ENCODE data around the gene RUBCNL. TPM values are rescaled to one million over a fixed set of nuclear protein-coding genes. Genes with fewer than 3 reads are reported as not detected.

RUBCNL gene
- polyA plus RNA-seq, 1 donor (not counting 4 experiments of a cell fraction or from before 2014, with no cell fraction given) = 0.12 TPM

DNA sequence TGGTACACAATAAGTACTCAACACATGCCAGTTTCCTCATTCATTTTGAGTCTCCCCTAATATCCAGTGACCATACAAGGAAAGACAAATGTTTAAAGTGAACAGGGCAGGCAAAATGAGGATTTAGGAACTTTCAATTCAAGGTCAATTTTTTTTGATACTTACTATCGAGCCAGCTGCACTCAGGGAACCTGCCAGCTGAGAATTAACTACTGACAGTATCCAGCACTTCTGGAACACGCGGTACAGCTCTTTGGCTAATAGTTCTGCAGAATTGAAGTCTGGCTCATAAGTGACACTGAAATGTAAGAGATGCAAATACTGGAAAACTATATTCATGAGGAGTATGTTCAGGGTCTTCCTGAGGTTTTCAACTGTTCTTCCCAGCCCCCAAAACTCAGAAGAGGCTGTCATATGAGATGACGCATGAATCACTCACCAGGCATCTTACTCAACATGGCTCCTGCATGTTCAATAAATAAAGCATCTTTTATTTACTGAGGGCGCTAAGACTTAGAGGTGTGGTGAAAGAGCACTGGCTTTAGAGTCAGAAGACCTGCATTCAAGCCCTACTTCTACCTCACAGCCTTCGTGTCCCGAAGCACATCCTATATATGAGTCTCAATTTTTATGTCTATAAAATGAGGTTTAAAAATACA is 25.6 kb downstream of the RUBCNL start:
- H3K27me3 ChIP-seq (ENCODE audit: control insufficient read depth, extremely low read depth, insufficient read depth, low read length) = peaks cover 4% of the 10 kb centered on the region
- TF ChIP-seq, protein P1, sequence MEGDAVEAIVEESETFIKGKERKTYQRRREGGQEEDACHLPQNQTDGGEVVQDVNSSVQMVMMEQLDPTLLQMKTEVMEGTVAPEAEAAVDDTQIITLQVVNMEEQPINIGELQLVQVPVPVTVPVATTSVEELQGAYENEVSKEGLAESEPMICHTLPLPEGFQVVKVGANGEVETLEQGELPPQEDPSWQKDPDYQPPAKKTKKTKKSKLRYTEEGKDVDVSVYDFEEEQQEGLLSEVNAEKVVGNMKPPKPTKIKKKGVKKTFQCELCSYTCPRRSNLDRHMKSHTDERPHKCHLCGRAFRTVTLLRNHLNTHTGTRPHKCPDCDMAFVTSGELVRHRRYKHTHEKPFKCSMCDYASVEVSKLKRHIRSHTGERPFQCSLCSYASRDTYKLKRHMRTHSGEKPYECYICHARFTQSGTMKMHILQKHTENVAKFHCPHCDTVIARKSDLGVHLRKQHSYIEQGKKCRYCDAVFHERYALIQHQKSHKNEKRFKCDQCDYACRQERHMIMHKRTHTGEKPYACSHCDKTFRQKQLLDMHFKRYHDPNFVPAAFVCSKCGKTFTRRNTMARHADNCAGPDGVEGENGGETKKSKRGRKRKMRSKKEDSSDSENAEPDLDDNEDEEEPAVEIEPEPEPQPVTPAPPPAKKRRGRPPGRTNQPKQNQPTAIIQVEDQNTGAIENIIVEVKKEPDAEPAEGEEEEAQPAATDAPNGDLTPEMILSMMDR (optimal IDR thresholded peaks at IDR 0.05 in 1 of 3, IDR thresholded peaks at IDR 0.05 in 1 of 3, conservative IDR thresholded peaks at IDR 0.05 in 1 of 3; ENCODE audit: extremely low read depth in 1 of 3, insufficient read depth in 2 of 3, low read length in 3 of 3) = no peak
- no peak for TF ChIP-seq EZH2 (IDR thresholded peaks at IDR 0.05; ENCODE audit: low read length)
- H3K79me2 ChIP-seq (ENCODE audit: control insufficient read depth, insufficient read depth, low read length) = no peaks in the 10 kb centered on the region
- H3K4me3 ChIP-seq (ENCODE audit: control insufficient read depth in 2 of 3, extremely low read depth in 1 of 3, insufficient read depth in 2 of 3, low read depth in 1 of 3, low read length in 3 of 3) = no peak overlapping the region
- DNase-seq (ENCODE audit: low read depth, low spot score) = no peak
- H3K9ac ChIP-seq (ENCODE audit: control insufficient read depth, extremely low read depth, insufficient read depth, low read length) = no peak overlapping the region
- no peak overlapping the region for H3K4me2 ChIP-seq (ENCODE audit: control insufficient read depth, extremely low read depth, insufficient read depth, low read depth, low read length)
- no peak overlapping the region for H3K27ac ChIP-seq (ENCODE audit: control insufficient read depth, insufficient read depth, low read length)
- no peaks in the 10 kb centered on the region for H3K9me3 ChIP-seq (ENCODE audit: control insufficient read depth, low read depth, low read length)
- H2AFZ ChIP-seq (ENCODE audit: control insufficient read depth, low read length) = no peak overlapping the region
- dilution Hi-C loops (cut with MboI; ENCODE audit: extremely low pct_ligation_motif_present, low sequenced_read_pairs) = no loop called here
- H3K9me1 ChIP-seq (ENCODE audit: control insufficient read depth, extremely low read depth, insufficient read depth, low read length) = no peaks in the 10 kb centered on the region
- no peaks in the 10 kb centered on the region for H4K20me1 ChIP-seq (ENCODE audit: control insufficient read depth, extremely low read depth, insufficient read depth, low read length)
- no peaks in the 10 kb centered on the region for H3K4me1 ChIP-seq (ENCODE audit: control insufficient read depth, extremely low read depth, insufficient read depth, low read length)
- no peaks in the 10 kb centered on the region for H3K36me3 ChIP-seq (ENCODE audit: control insufficient read depth in 2 of 2, extremely low read depth in 1 of 2, insufficient read depth in 2 of 2, low read length in 2 of 2)
- no peak for FAIRE-seq

DNA sequence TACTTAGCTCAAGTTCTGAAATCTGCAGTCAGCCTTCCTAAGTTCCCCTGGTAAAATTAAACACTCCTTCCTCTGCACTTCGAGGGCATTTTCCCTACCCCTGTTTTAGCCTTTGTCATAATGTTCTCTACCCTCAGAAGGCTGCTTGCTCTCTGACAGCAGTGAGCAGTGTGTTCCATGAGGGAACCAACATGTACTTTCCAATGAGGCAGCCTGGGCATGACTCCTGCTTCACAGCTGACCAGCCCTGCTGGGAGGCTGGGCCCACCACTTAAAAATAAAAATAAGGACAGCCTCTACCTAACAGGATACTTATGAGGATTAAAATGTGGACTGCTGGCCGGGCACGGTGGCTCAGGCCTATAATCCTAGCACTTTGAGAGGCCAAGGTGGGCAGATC is 26.4 kb downstream of the RUBCNL start:
- Histone ChIP-seq H3K27ac (ENCODE audit: control insufficient read depth, insufficient read depth, low read length) (no peak overlapping the region), H3K9me3 (ENCODE audit: control insufficient read depth, low read depth, low read length) (peaks cover 2% of the 10 kb centered on the region), H3K27me3 (ENCODE audit: control insufficient read depth, extremely low read depth, insufficient read depth, low read length) (no peaks in the 10 kb centered on the region), H3K4me3 (ENCODE audit: control insufficient read depth in 2 of 3, extremely low read depth in 1 of 3, insufficient read depth in 2 of 3, low read depth in 1 of 3, low read length in 3 of 3) (no peak overlapping the region), H3K4me1 (ENCODE audit: control insufficient read depth, extremely low read depth, insufficient read depth, low read length) (no peaks in the 10 kb centered on the region), H3K9me1 (ENCODE audit: control insufficient read depth, extremely low read depth, insufficient read depth, low read length) (no peaks in the 10 kb centered on the region), H2AFZ (ENCODE audit: control insufficient read depth, low read length) (no peak overlapping the region), H3K36me3 (ENCODE audit: control insufficient read depth in 2 of 2, extremely low read depth in 1 of 2, insufficient read depth in 2 of 2, low read length in 2 of 2) (no peaks in the 10 kb centered on the region), H3K79me2 (ENCODE audit: control insufficient read depth, insufficient read depth, low read length) (no peaks in the 10 kb centered on the region), H4K20me1 (ENCODE audit: control insufficient read depth, extremely low read depth, insufficient read depth, low read length) (no peaks in the 10 kb centered on the region), H3K4me2 (ENCODE audit: control insufficient read depth, extremely low read depth, insufficient read depth, low read depth, low read length) (no peak overlapping the region), H3K9ac (ENCODE audit: control insufficient read depth, extremely low read depth, insufficient read depth, low read length) (no peak overlapping the region)
- DNase-seq (ENCODE audit: low read depth, low spot score) = no peak
- no peak for TF ChIP-seq EZH2 (IDR thresholded peaks at IDR 0.05; ENCODE audit: low read length)
- TF ChIP-seq, protein P1 (optimal IDR thresholded peaks at IDR 0.05 in 1 of 3, IDR thresholded peaks at IDR 0.05 in 1 of 3, conservative IDR thresholded peaks at IDR 0.05 in 1 of 3; ENCODE audit: extremely low read depth in 1 of 3, insufficient read depth in 2 of 3, low read length in 3 of 3) = no peak
- dilution Hi-C loops (cut with MboI; ENCODE audit: extremely low pct_ligation_motif_present, low sequenced_read_pairs) = no loop called here
- FAIRE-seq = no peak

Measured in keratinocyte (primary cell).